Measurements from ENCODE around the gene SMIM10L2A. TPM values are rescaled to one million over a fixed set of nuclear protein-coding genes. Genes with fewer than 3 reads are reported as not detected.
A peak's percentile ranks its signal among the peaks of the same experiment; 100 is the strongest.
"Not testable (repeated sequence)": the region's sequence is repeated elsewhere in the genome, so short reads cannot be mapped to it uniquely, and the experiment has no call there.

The SMIM10L2A gene
- polyA plus RNA-seq, 1 donor from 2014 or later: 0.05 TPM

GRCh38 chrX:135406428-135406827 lies 15.3 kb upstream of the SMIM10L2A start:
- H3K27me3 Mint-ChIP-seq, H3K9me3 Mint-ChIP-seq, H3K4me3 Mint-ChIP-seq, H3K27ac Mint-ChIP-seq, H3K36me3 Mint-ChIP-seq, H3K4me1 Mint-ChIP-seq: not testable (repeated sequence)

- Mint-ChIP-seq H3K9me3 (peaks cover 0 to 5% (median 4%) of the 10 kb centered on the region in 3 donors), H3K4me3 (no peak overlapping the region), H3K27ac (no peak overlapping the region), H3K27me3 (peaks cover 12% of the 10 kb centered on the region), H3K4me1 (peaks cover 0 to 4% (median 0%) of the 10 kb centered on the region in 3 donors), H3K36me3 (no peaks in the 10 kb centered on the region)
Measured at GRCh38 chrX:135408794-135409193, 12.9 kb upstream of the SMIM10L2A start.

GRCh38 chrX:135410861-135411627 lies 10.7 kb upstream of the SMIM10L2A start:
- Mint-ChIP-seq H3K4me1 (peaks cover 0 to 4% (median 0%) of the 10 kb centered on the region in 3 donors), H3K9me3 (peaks cover 0 to 5% (median 4%) of the 10 kb centered on the region in 3 donors), H3K36me3 (no peaks in the 10 kb centered on the region), H3K27ac (no peak overlapping the region), H3K4me3 (no peak overlapping the region), H3K27me3 (peaks cover 7% of the 10 kb centered on the region)

- Mint-ChIP-seq H3K27me3 (peaks cover 5% of the 10 kb centered on the region), H3K27ac (no peak overlapping the region), H3K36me3 (no peaks in the 10 kb centered on the region), H3K4me3 (no peak overlapping the region), H3K4me1 (peaks cover 0 to 4% (median 0%) of the 10 kb centered on the region in 3 donors), H3K9me3 (peaks cover 0 to 5% (median 4%) of the 10 kb centered on the region in 3 donors)
Measured at GRCh38 chrX:135411893-135412292, 9.9 kb upstream of the SMIM10L2A start.

- Mint-ChIP-seq H3K4me1 (peaks cover 0 to 5% (median 2%) of the 10 kb centered on the region in 3 donors), H3K27ac (no peak overlapping the region), H3K4me3 (no peak overlapping the region), H3K9me3 (peaks cover 1 to 5% (median 5%) of the 10 kb centered on the region in 3 donors), H3K36me3 (no peaks in the 10 kb centered on the region), H3K27me3 (peaks cover 7% of the 10 kb centered on the region)
Measured at GRCh38 chrX:135416546-135416945, 5.2 kb upstream of the SMIM10L2A start.

GRCh38 chrX:135420831-135421230 lies 913 bp upstream of the SMIM10L2A start:
- H3K36me3 Mint-ChIP-seq: no peaks in the 10 kb centered on the region
- peaks cover 5% of the 10 kb centered on the region for H3K27me3 Mint-ChIP-seq
- peaks cover 0 to 5% (median 2%) of the 10 kb centered on the region in 3 donors for H3K4me1 Mint-ChIP-seq
- H3K27ac Mint-ChIP-seq: no peak overlapping the region
- peaks cover 0 to 3% (median 1%) of the 10 kb centered on the region in 3 donors for H3K9me3 Mint-ChIP-seq
- peak overlapping the region in 2 of 4 donors; percentile 32 to 43 for H3K4me3 Mint-ChIP-seq

- Mint-ChIP-seq H3K27me3 (peaks cover 5% of the 10 kb centered on the region), H3K36me3 (no peaks in the 10 kb centered on the region), H3K4me1 (peaks cover 0 to 5% (median 2%) of the 10 kb centered on the region in 3 donors), H3K4me3 (peak overlapping the region; percentile 36 to 89 (median 59)), H3K9me3 (peaks cover 0 to 3% (median 1%) of the 10 kb centered on the region in 3 donors), H3K27ac (no peak overlapping the region)
Measured at GRCh38 chrX:135421537-135421931, 210 bp upstream of the SMIM10L2A start.

GRCh38 chrX:135422810-135423168 lies 1.0 kb downstream of the SMIM10L2A start:
- not testable (repeated sequence) for H3K9me3 Mint-ChIP-seq, H3K27ac Mint-ChIP-seq, H3K27me3 Mint-ChIP-seq, H3K36me3 Mint-ChIP-seq, H3K4me1 Mint-ChIP-seq
- H3K4me3 Mint-ChIP-seq: peak overlapping the region in 2 of 4 donors; percentile 39 to 62

GRCh38 chrX:135423173-135423864 lies 1.6 kb downstream of the SMIM10L2A start:
- peak overlapping the region in 1 of 3 donors; percentile 74 for H3K27ac Mint-ChIP-seq
- H3K4me3 Mint-ChIP-seq: peak overlapping the region in 2 of 4 donors; percentile 39 to 54

GRCh38 chrX:135424469-135424868 lies 2.7 kb downstream of the SMIM10L2A start:
- peaks cover 0 to 3% (median 1%) of the 10 kb centered on the region in 3 donors for H3K9me3 Mint-ChIP-seq
- H3K27ac Mint-ChIP-seq: no peak overlapping the region
- peaks cover 0 to 5% (median 3%) of the 10 kb centered on the region in 3 donors for H3K4me1 Mint-ChIP-seq
- H3K27me3 Mint-ChIP-seq: peaks cover 12% of the 10 kb centered on the region
- no peaks in the 10 kb centered on the region for H3K36me3 Mint-ChIP-seq
- H3K4me3 Mint-ChIP-seq: peak overlapping the region in 1 of 4 donors; percentile 35

More at GRCh38 chrX:135423173-135423864, 1.6 kb downstream of the SMIM10L2A start:
- H3K9me3 Mint-ChIP-seq, H3K4me1 Mint-ChIP-seq, H3K27me3 Mint-ChIP-seq, H3K36me3 Mint-ChIP-seq: not testable (repeated sequence)

GRCh38 chrX:135425026-135425965 lies 3.6 kb downstream of the SMIM10L2A start:
- no peak overlapping the region for H3K4me3 Mint-ChIP-seq

GRCh38 chrX:135429429-135429828 lies 7.7 kb downstream of the SMIM10L2A start:
- Mint-ChIP-seq H3K9me3 (peaks cover 0 to 6% (median 0%) of the 10 kb centered on the region in 3 donors), H3K27ac (no peak overlapping the region), H3K4me1 (peaks cover 0 to 1% (median 0%) of the 10 kb centered on the region in 3 donors), H3K36me3 (no peaks in the 10 kb centered on the region), H3K4me3 (no peak overlapping the region), H3K27me3 (peaks cover 17% of the 10 kb centered on the region)

More at GRCh38 chrX:135425026-135425965, 3.6 kb downstream of the SMIM10L2A start:
- Mint-ChIP-seq H3K27ac (no peak overlapping the region), H3K27me3 (peaks cover 14% of the 10 kb centered on the region), H3K4me1 (peaks cover 0 to 5% (median 3%) of the 10 kb centered on the region in 3 donors), H3K36me3 (no peaks in the 10 kb centered on the region), H3K9me3 (peaks cover 0 to 3% (median 1%) of the 10 kb centered on the region in 3 donors)

- peaks cover 0 to 1% (median 0%) of the 10 kb centered on the region in 3 donors for H3K4me1 Mint-ChIP-seq
- no peak overlapping the region for H3K27ac Mint-ChIP-seq
- H3K27me3 Mint-ChIP-seq: peaks cover 11% of the 10 kb centered on the region
- peaks cover 3% of the 10 kb centered on the region for H3K36me3 Mint-ChIP-seq
- no peak overlapping the region for H3K4me3 Mint-ChIP-seq
- H3K9me3 Mint-ChIP-seq: peaks cover 0 to 6% (median 0%) of the 10 kb centered on the region in 3 donors
Measured at GRCh38 chrX:135431886-135432285, 10.1 kb downstream of the SMIM10L2A start.

- Mint-ChIP-seq H3K4me3 (no peak overlapping the region), H3K9me3 (peaks cover 0 to 6% (median 0%) of the 10 kb centered on the region in 3 donors), H3K27ac (no peak overlapping the region), H3K4me1 (no peaks in the 10 kb centered on the region), H3K27me3 (peaks cover 9% of the 10 kb centered on the region), H3K36me3 (peaks cover 3% of the 10 kb centered on the region)
Measured at GRCh38 chrX:135432453-135432852, 10.7 kb downstream of the SMIM10L2A start.

Data from IgD-negative memory B cell (primary cell).